Mesenteric fat pad (tissue), 1 donor: ENCODE measurements around the gene OR2T1. TPM values are rescaled to one million over a fixed set of nuclear protein-coding genes. Genes with fewer than 3 reads are reported as not detected.
"Not testable (repeated sequence)": the region's sequence is repeated elsewhere in the genome, so short reads cannot be mapped to it uniquely, and the experiment has no call there.

Source experiments
- DNase-seq: peaks from one replicate; pipeline ENCODE4 v3.0.0-alpha.2; 2020; ENCODE audit warnings: low spot score
- long read RNA-seq: library from polyadenylated mRNA; unstranded; transcript quantifications from one replicate; pipeline ENCODE4 v2.0.0, GENCODE V29; 2020
- total RNA-seq: library from RNA; stranded (reverse); fragmentation: NEBNext Ultra II Directional; extraction: Animal tissue kit (Norgen Biotek cat#: 25700); gene quantifications from one replicate; pipeline ENCODE4 v1.2.1, GENCODE V29; 2021
- donor health status: DM: yes; HTN: yes; CAD: no.

OR2T1 gene
- not detected for total RNA-seq
- long read RNA-seq, result 0 reads

- DNase-seq, result no peak
Measured at GRCh38 chr1:248402748-248403147, at the start of gene OR2T1. Gene OR2T1, plus strand, starts transcription at chr1:248403048. Its CDS starts 3,100 bp downstream, at chr1:248406148.

- no peak for DNase-seq
Measured at GRCh38 chr1:248359415-248359814, 43.4 kb upstream of the OR2T1 start.

GRCh38 chr1:248361121-248361715 lies 41.6 kb upstream of the OR2T1 start, which contains the start of gene OR2T4:
Gene OR2T4, plus strand, starts transcription at chr1:248361665. Its CDS starts 0 bp downstream, at chr1:248361665.
- DNase-seq, result no peak

- no peak for DNase-seq
Measured at GRCh38 chr1:248366609-248367008, 36.2 kb upstream of the OR2T1 start.

DNA sequence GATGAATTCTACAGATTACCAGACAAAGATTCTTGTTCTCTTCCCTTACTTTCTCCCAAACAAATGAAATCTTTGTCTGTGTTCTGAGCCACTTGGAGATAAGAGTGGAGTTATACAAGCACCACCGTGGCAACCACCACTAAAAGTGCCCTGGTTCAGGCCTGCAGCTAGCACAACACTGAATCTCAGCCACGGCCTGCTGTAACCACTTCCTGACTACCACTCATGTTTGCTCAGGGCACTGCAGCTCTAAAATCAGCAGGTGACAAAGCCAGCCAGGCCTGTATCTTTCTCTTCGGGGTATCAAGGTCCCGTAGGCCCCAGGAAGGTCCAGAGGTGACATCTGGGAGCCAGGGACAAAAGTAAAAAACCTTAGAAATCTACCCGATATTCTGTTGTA lies 30.5 kb upstream of the OR2T1 start:
- DNase-seq, result no peak

- no peak for DNase-seq
Measured at GRCh38 chr1:248373761-248374160, 29.1 kb upstream of the OR2T1 start.

- no peak for DNase-seq
Measured at GRCh38 chr1:248375446-248375845, 27.4 kb upstream of the OR2T1 start, which contains the start of gene OR2T6. Gene OR2T6, plus strand, starts transcription at chr1:248375746. Its CDS starts 11,863 bp downstream, at chr1:248387609.

- DNase-seq, result no peak
Measured at GRCh38 chr1:248376916-248377315, 25.9 kb upstream of the OR2T1 start.

GRCh38 chr1:248380854-248381253 lies 22.0 kb upstream of the OR2T1 start:
- no peak for DNase-seq

DNA sequence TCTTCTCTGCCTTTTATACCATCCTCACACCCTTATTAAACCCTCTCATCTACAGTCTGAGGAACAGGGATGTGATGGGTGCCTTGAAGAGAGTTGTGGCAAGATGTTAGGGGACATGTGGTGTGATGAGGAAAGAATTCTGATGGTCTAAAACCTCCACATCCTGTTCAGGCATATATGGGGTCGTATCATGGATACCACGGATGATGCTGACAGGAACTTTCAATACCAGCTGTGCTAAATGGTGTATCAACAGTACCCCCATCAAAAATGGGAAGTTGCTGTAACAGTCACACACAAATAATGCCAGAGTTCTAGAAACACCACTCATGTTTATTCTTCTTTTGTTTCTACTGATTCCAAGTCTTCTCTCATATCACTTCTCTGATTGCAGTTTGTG lies 14.4 kb upstream of the OR2T1 start:
- no peak for DNase-seq

GRCh38 chr1:248393050-248393449 lies 9.8 kb upstream of the OR2T1 start:
- DNase-seq, result no peak

- DNase-seq, result no peak
Measured at GRCh38 chr1:248404024-248404423, 1.2 kb downstream of the OR2T1 start.

- DNase-seq, result no peak
Measured at GRCh38 chr1:248406721-248407692, 4.2 kb downstream of the OR2T1 start.

DNA sequence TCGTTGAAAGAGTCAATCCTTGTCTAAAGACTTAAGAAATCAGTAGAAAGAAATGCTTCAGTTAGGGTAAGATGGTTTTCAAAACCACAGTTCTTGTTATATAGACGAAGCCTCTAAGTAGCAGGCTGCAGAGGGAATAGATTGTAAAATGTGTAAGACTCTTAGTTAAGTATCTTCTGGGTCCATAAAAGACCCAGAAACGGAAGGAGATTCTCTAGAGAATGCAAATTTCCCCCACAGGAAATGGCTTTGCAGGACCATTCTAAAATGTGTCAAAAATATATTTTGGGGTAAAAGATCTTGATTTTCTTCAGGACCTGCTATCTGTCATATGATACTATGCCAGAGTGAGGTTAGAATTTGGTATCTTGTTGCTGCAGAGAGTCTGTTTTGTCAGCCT lies 13.4 kb downstream of the OR2T1 start:
- no peak for DNase-seq

- no peak for DNase-seq
Measured at GRCh38 chr1:248417854-248418253, 15.0 kb downstream of the OR2T1 start.

GRCh38 chr1:248421384-248421783 lies 18.5 kb downstream of the OR2T1 start:
- DNase-seq, result no peak

- not testable (repeated sequence) for DNase-seq
Measured at GRCh38 chr1:248427526-248428191, 24.8 kb downstream of the OR2T1 start.

DNA sequence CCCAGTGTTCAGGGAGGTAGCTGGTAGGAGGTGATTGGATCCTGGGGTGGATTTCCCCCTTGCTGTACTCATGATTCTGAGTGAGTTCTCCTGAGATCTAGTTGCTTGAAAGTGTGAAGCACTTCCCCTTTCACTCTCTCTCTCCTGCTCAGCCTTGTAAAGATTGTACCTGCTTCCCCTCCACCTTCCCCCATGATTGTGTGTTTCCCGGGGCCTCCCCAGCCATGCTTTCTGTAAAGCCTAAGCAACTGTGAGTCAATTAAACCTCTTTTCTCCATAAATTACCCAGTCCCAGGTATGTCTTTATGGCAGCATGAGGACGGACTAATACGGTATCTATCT lies 25.3 kb downstream of the OR2T1 start:
- not testable (repeated sequence) for DNase-seq

GRCh38 chr1:248431683-248432082 lies 28.8 kb downstream of the OR2T1 start:
- not testable (repeated sequence) for DNase-seq

DNA sequence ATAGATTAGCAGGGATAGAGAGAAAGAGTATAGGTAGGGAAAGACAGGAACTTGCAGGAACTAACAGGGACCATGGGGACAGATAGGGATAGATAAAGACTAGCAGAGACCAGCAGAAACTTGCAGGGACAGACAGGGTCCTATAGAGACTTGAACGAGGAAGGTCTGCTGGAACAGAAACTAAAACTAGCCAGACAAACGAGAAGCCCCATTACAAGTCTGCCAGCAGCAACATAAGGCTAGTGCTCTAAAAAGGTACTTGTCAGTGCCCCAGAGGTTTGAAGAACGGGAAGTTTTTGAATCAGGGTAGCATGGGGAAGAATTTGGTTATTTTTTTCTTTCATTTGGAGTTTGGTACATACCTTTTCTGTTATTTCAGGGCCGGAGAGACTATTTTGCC lies 29.4 kb downstream of the OR2T1 start:
- DNase-seq, result not testable (repeated sequence)

DNA sequence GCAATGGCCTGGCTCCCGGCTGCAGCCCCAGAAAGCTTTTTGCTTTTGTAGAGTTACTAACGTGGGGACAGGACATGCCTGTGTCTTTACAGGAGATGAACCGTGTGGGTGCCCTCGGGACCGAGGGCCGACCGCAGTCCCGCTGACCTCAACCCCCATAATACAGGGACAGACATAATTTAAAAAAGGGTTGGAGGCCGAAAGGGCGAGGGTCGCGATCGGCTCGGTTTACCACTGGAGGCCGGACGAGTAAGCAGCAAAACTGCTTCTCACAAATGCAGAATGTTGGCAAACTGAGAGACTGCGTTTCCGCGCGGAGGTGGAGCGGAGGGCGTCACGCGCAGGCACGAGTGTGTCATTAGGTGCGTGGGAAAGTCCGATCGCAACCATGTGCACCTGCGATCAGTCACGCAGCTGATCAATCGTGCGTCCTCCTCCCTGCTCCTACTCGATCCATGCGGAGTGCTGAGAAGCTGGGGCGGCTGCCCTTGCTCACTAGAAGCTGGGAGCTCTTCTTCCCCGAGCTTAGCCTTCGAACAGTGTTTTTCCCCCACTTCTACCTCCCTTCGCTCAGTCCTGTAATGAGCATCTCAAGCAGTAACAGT lies 31.1 kb downstream of the OR2T1 start:
- DNase-seq, result not testable (repeated sequence)
